ENCODE data around the gene RIC8A. TPM values are rescaled to one million over a fixed set of nuclear protein-coding genes. Genes with fewer than 3 reads are reported as not detected.
"Not testable (repeated sequence)": the region's sequence is repeated elsewhere in the genome, so short reads cannot be mapped to it uniquely, and the experiment has no call there.

RIC8A gene
- total and polyA plus RNA-seq, 3 donors from 2014 or later = 104 to 132 (median 108) TPM

GRCh38 chr11:191490-192478 lies 15.7 kb upstream of the RIC8A start:
- WGBS, 2 donors = 61 to 85% methylated on average over 2 to 5 of the region's 8 CpGs
- H3K4me1 ChIP-seq; H3K27me3 ChIP-seq; H3K27ac ChIP-seq; H3K36me3 ChIP-seq (ENCODE audit: low read depth, missing control alignments); H3K4me3 ChIP-seq; H3K9me3 ChIP-seq; intact Hi-C loops (cut with DNase I; ENCODE audit: low total_unique reads): not testable (repeated sequence)
- peak in 1 of 3 experiments; percentile 13 for TF ChIP-seq CTCF (IDR thresholded peaks at IDR 0.05)
- DNase-seq = peak; percentile 20

GRCh38 chr11:192674-193128 lies 14.8 kb upstream of the RIC8A start, which contains the start of gene SCGB1C1:
TSS of gene SCGB1C1 (plus strand) at chr11:193078. CDS start at chr11:193100, 22 bp downstream.
- H3K4me1 ChIP-seq; H3K9me3 ChIP-seq; H3K27me3 ChIP-seq; DNase-seq; H3K27ac ChIP-seq; H3K4me3 ChIP-seq; H3K36me3 ChIP-seq (ENCODE audit: low read depth, missing control alignments); intact Hi-C loops (cut with DNase I; ENCODE audit: low total_unique reads): not testable (repeated sequence)
- WGBS, 2 donors = no CpG with 5 or more reads among the region's 11 CpGs

DNA sequence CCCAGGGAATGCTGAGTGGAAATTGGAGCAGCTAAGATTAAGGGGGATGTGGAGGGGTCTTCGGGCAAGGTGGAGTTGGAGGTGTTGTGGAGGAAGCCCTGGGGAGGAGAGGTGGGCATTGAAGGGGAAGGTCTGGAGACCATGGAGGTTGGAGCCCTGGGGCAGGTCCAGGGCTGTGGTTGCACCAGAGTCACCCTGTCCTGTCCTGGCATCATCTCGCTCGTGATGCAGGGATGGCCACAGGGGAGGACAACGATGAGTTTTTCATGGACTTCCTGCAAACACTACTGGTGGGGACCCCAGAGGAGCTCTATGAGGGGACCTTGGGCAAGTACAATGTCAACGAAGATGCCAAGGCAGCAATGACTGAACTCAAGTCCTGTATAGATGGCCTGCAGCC lies 14.0 kb upstream of the RIC8A start:
- peak; percentile 9 for DNase-seq
- intact Hi-C loops (cut with DNase I; ENCODE audit: low total_unique reads); H3K9me3 ChIP-seq; H3K36me3 ChIP-seq (ENCODE audit: low read depth, missing control alignments); H3K27me3 ChIP-seq; H3K27ac ChIP-seq; H3K4me3 ChIP-seq; H3K4me1 ChIP-seq: not testable (repeated sequence)
- 64 to 85% methylated on average over 4 to 5 of the region's 5 CpGs for WGBS, 2 donors

DNA sequence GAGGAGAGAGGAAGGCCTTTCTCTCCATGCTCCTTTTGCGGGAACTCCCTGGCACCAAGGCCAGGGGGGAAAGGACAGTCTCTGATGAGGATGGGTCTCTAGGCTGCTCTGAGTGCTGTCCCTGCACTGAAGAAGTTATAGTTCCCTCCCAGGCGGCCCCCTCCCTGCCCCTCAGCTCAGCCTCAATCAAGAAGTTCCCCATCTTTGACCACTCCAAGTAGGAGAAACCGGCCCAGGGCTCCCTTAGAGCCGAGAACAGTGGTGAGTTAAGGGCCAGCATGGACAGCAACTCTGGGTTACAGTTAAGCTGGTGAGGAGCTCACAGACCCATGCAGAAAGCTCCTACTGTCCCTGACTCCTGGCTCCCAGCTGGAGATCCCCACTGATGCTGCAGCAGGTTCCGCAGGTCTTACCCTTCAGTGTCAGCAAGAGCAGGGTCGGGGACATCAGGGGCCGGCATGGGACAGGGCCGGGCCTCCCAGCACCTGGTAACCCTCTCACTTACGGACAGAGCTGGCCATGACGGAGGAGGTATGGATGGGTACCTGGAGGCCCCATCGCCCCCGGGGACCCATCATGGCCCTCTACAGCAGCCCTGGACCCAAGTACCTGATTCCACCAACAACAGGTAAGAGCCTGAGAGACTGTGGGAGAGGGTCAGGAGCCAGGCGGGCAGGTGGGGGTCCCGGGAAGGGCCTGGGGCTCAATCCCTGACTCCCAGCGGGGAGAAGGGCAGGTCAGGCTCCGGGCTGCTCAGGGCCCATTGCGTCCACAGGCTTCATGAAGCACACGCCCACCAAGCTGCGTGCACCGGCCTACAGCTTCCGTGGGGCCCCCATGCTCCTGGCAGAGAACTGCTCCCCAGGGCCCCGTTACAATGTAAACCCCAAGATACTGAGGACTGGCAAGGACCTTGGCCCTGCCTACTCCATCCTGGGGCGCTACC lies 10.4 kb upstream of the RIC8A start:
- H3K4me1 ChIP-seq = no peaks in the 10 kb centered on the region
- TF ChIP-seq CTCF (IDR thresholded peaks at IDR 0.05) = no peak
- TF ChIP-seq POLR2A (IDR thresholded peaks at IDR 0.05) = no peak
- no peaks in the 10 kb centered on the region for H3K36me3 ChIP-seq (ENCODE audit: low read depth, missing control alignments)
- no peaks in the 10 kb centered on the region for H3K27me3 ChIP-seq
- H3K4me3 ChIP-seq = no peak overlapping the region
- no peaks in the 10 kb centered on the region for H3K9me3 ChIP-seq
- H3K27ac ChIP-seq = no peak overlapping the region
- WGBS, 2 donors = 89 to 100% methylated on average over 3 to 23 of the region's 23 CpGs
- intact Hi-C loops (cut with DNase I; ENCODE audit: low total_unique reads) = no loop called here
- peak; percentile 13 for DNase-seq

- Histone ChIP-seq H3K36me3 (ENCODE audit: low read depth, missing control alignments) (no peaks in the 10 kb centered on the region), H3K4me3 (no peak overlapping the region), H3K9me3 (no peaks in the 10 kb centered on the region), H3K27me3 (no peaks in the 10 kb centered on the region), H3K27ac (no peak overlapping the region), H3K4me1 (no peaks in the 10 kb centered on the region)
- intact Hi-C loops (cut with DNase I; ENCODE audit: low total_unique reads) = no loop called here
- WGBS, 2 donors = 85 to 96% methylated on average over 5 to 9 of the region's 9 CpGs
- peak; percentile 10 for DNase-seq
- TF ChIP-seq CTCF (IDR thresholded peaks at IDR 0.05) = no peak
- no peak for TF ChIP-seq POLR2A (IDR thresholded peaks at IDR 0.05)
Observed at GRCh38 chr11:197741-198235, 9.7 kb upstream of the RIC8A start.
